Caco-2 (cell line): Measurements from ENCODE around the gene CD46. TPM values are rescaled to one million over a fixed set of nuclear protein-coding genes. Genes with fewer than 3 reads are reported as not detected.

Source experiments
- BruUV-seq: library from RNA; stranded (reverse); fragments of 400-500 nt; replicated peaks from 2 replicates; lab custom pipeline; 2021; lab: Mats Ljungman, UMichigan
- CTCF ChIA-PET: fragments of 300-600 bp; sonication (Branson Sonifier 250); formaldehyde crosslinking; loops from one replicate; lab custom pipeline; 2022; ENCODE audit warnings: antibody characterized with exemption; lab: Charles Lee
- POLR2A ChIA-PET: fragments of 300-600 bp; sonication (Branson Sonifier 250); formaldehyde crosslinking; loops from one replicate; lab custom pipeline; 2022; ENCODE audit warnings: antibody characterized with exemption; lab: Charles Lee
- DNase-seq, 2 experiments: peaks; one replicate each; pipeline versions ENCODE4 v3.0.0 to v3.0.0-alpha.2; 2020 to 2022
- H3K27me3 ChIP-seq: replicated peaks from 2 replicates; pipeline ENCODE4 v1.6.0; 2011; ENCODE audit warnings: low read length; ENCODE audit not compliant: control insufficient read depth, insufficient read depth
- H3K36me3 ChIP-seq: 2 replicates; pipeline ENCODE4 v1.5.1; 2011; ENCODE audit warnings: low read length; ENCODE audit not compliant: control insufficient read depth, insufficient read depth
- H3K4me1 ChIP-seq: fragments of 250-450 bp; sonication (Bioruptor Pico); 2 replicates; pipeline ENCODE4 v1.5.1; 2020; ENCODE audit warnings: mild to moderate bottlenecking
- H3K4me3 ChIP-seq: 2 replicates; pipeline ENCODE4 v1.5.1; 2011; ENCODE audit warnings: low read depth, mild to moderate bottlenecking, control low read depth, low read length
- H3K9me3 ChIP-seq: fragments of 250-450 bp; sonication (Bioruptor Pico); 2 replicates; pipeline ENCODE4 v1.5.1; 2020; ENCODE audit warnings: mild to moderate bottlenecking, moderate library complexity
- H3K27ac Mint-ChIP-seq: one replicate; pipeline ENCODE4 v1.8.0; 2022; ENCODE audit warnings: mixed read lengths; ENCODE audit not compliant: unreplicated experiment
- H3K27me3 Mint-ChIP-seq: one replicate; pipeline ENCODE4 v1.8.0; 2022; ENCODE audit warnings: mixed read lengths; ENCODE audit not compliant: insufficient read depth, unreplicated experiment
- H3K36me3 Mint-ChIP-seq: one replicate; pipeline ENCODE4 v1.8.0; 2022; ENCODE audit warnings: mild to moderate bottlenecking, mixed read lengths; ENCODE audit not compliant: insufficient read depth, unreplicated experiment
- H3K4me1 Mint-ChIP-seq: one replicate; pipeline ENCODE4 v1.8.0; 2022; ENCODE audit warnings: low read depth, mixed read lengths; ENCODE audit not compliant: unreplicated experiment
- H3K4me3 Mint-ChIP-seq: one replicate; pipeline ENCODE4 v1.8.0; 2022; ENCODE audit warnings: mild to moderate bottlenecking, moderate library complexity, mixed read lengths; ENCODE audit not compliant: unreplicated experiment
- H3K9me3 Mint-ChIP-seq: one replicate; pipeline ENCODE4 v1.8.0; 2022; ENCODE audit warnings: mixed read lengths; ENCODE audit not compliant: unreplicated experiment
- intact Hi-C: fragments of 100-400 bp; cut with micrococcal nuclease; formaldehyde crosslinking; loops from one replicate; pipeline ENCODE4 v1.10.0; 2022; ENCODE audit not compliant: unreplicated experiment
- total RNA-seq: library from RNA; stranded (reverse); gene quantifications from 2 replicates; pipeline ENCODE4 v1.2.3, GENCODE V29; 2022
- TF ChIP-seq, protein P1 (sequence below), 2 experiments: fragments of 200-600 bp in 1 of 2; IDR thresholded peaks; 1 replicate in 1 of 2; 2 replicates in 1 of 2; pipeline versions ENCODE4 v1.5.1 to v1.8.0; 2011 to 2022; ENCODE audit warnings: antibody characterized with exemption in 1 of 2, control low read depth in 1 of 2, inconsistent platforms in 1 of 2, low read depth in 1 of 2, low read length in 1 of 2, mild to moderate bottlenecking in 1 of 2, moderate library complexity in 1 of 2; ENCODE audit not compliant: insufficient read depth in 1 of 2, severe bottlenecking in 1 of 2, unreplicated experiment in 1 of 2

Gene CD46
- total RNA-seq, 1 experiment from 2014 or later: 166 TPM

- Histone ChIP-seq H3K4me3 (no peak overlapping the region), H3K27me3 (no peaks in the 10 kb centered on the region), H3K4me1 (no peaks in the 10 kb centered on the region), H3K9me3 (no peaks in the 10 kb centered on the region), H3K36me3 (no peaks in the 10 kb centered on the region; the same call in none of the 2 replicates)
- H3K27me3 Mint-ChIP-seq: no peaks in the 10 kb centered on the region
- peak overlapping the region; percentile 22 for H3K27ac Mint-ChIP-seq
- TF ChIP-seq, protein P1, sequence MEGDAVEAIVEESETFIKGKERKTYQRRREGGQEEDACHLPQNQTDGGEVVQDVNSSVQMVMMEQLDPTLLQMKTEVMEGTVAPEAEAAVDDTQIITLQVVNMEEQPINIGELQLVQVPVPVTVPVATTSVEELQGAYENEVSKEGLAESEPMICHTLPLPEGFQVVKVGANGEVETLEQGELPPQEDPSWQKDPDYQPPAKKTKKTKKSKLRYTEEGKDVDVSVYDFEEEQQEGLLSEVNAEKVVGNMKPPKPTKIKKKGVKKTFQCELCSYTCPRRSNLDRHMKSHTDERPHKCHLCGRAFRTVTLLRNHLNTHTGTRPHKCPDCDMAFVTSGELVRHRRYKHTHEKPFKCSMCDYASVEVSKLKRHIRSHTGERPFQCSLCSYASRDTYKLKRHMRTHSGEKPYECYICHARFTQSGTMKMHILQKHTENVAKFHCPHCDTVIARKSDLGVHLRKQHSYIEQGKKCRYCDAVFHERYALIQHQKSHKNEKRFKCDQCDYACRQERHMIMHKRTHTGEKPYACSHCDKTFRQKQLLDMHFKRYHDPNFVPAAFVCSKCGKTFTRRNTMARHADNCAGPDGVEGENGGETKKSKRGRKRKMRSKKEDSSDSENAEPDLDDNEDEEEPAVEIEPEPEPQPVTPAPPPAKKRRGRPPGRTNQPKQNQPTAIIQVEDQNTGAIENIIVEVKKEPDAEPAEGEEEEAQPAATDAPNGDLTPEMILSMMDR (IDR thresholded peaks at IDR 0.05; ENCODE audit: insufficient read depth in 1 of 2, low read depth in 1 of 2, low read length in 1 of 2, severe bottlenecking in 1 of 2, unreplicated experiment in 1 of 2): no peak
- POLR2A ChIA-PET: no interaction called here
- CTCF ChIA-PET: no interaction called here
- DNase-seq: no peak
- no TSS peak for BruUV-seq
- peaks cover 51% of the 10 kb centered on the region for H3K36me3 Mint-ChIP-seq
- no peak overlapping the region for H3K4me3 Mint-ChIP-seq
- intact Hi-C loops: no loop called here
- H3K4me1 Mint-ChIP-seq: peaks cover 19% of the 10 kb centered on the region
- H3K9me3 Mint-ChIP-seq: no peaks in the 10 kb centered on the region
These were observed 64.0 kb downstream of the CD46 start for GRCh38 chr1:207815913-207816291.

- H3K27me3 Mint-ChIP-seq: no peaks in the 10 kb centered on the region
- no peak for DNase-seq
- Histone ChIP-seq H3K27me3 (no peaks in the 10 kb centered on the region), H3K36me3 (peaks cover 1% of the 10 kb centered on the region), H3K4me1 (no peaks in the 10 kb centered on the region), H3K9me3 (no peaks in the 10 kb centered on the region), H3K4me3 (no peak overlapping the region)
- no peaks in the 10 kb centered on the region for H3K9me3 Mint-ChIP-seq
- BruUV-seq: no TSS peak
- H3K4me1 Mint-ChIP-seq: peaks cover 14% of the 10 kb centered on the region
- no peak overlapping the region for H3K4me3 Mint-ChIP-seq
- H3K36me3 Mint-ChIP-seq: peaks cover 43% of the 10 kb centered on the region
- POLR2A ChIA-PET: no interaction called here
- intact Hi-C loops: no loop called here
- TF ChIP-seq, protein P1 (IDR thresholded peaks at IDR 0.05; ENCODE audit: insufficient read depth in 1 of 2, low read depth in 1 of 2, low read length in 1 of 2, severe bottlenecking in 1 of 2, unreplicated experiment in 1 of 2): no peak
- CTCF ChIA-PET: no interaction called here
- H3K27ac Mint-ChIP-seq: no peak overlapping the region
These were observed 65.3 kb downstream of the CD46 start for GRCh38 chr1:207817166-207817565.

- peaks cover 11% of the 10 kb centered on the region for H3K4me1 Mint-ChIP-seq
- H3K36me3 Mint-ChIP-seq: peaks cover 48% of the 10 kb centered on the region
- ChIA-PET POLR2A (no interaction called here), CTCF (interaction anchor here (0.7 kb wide), 1 partner anchor 51 kb away, joined by 3 read pairs; no protein-coding TSS in a partner anchor)
- no peak overlapping the region for H3K4me3 ChIP-seq
- no peaks in the 10 kb centered on the region for H3K9me3 Mint-ChIP-seq
- TF ChIP-seq, protein P1 (IDR thresholded peaks at IDR 0.05; ENCODE audit: insufficient read depth in 1 of 2, low read depth in 1 of 2, low read length in 1 of 2, severe bottlenecking in 1 of 2, unreplicated experiment in 1 of 2): no peak
- H3K27me3 ChIP-seq: no peaks in the 10 kb centered on the region
- no peak overlapping the region for H3K4me3 Mint-ChIP-seq
- H3K9me3 ChIP-seq: no peaks in the 10 kb centered on the region
- intact Hi-C loops: no loop called here
- H3K27ac Mint-ChIP-seq: peak overlapping the region; percentile 46
- H3K36me3 ChIP-seq: peaks cover 1% of the 10 kb centered on the region
- H3K4me1 ChIP-seq: no peaks in the 10 kb centered on the region
- DNase-seq: no peak
- BruUV-seq: no TSS peak
- no peaks in the 10 kb centered on the region for H3K27me3 Mint-ChIP-seq
These were observed 66.2 kb downstream of the CD46 start for GRCh38 chr1:207817778-207818751.
